Trophoblast cell (in vitro differentiated cells and primary cell): ENCODE data around the gene ENG.

Experiments used
- DNase-seq, 2 donors: peaks; one replicate each; pipeline ENCODE4 v3.0.0-alpha.2; 2016
- H2AFZ ChIP-seq: 2 replicates; pipeline ENCODE4 v1.6.1; 2013; ENCODE audit warnings: low read length, moderate library complexity, mild to moderate bottlenecking; ENCODE audit not compliant: insufficient read depth, poor library complexity
- H2AK5ac ChIP-seq: 2 replicates; pipeline ENCODE4 v1.6.1; 2013; ENCODE audit warnings: mild to moderate bottlenecking, low read length
- H2BK120ac ChIP-seq: 2 replicates; pipeline ENCODE4 v1.6.1; 2013; ENCODE audit warnings: low read length, mild to moderate bottlenecking, moderate library complexity; ENCODE audit not compliant: insufficient read depth, poor library complexity
- H2BK12ac ChIP-seq: 2 replicates; pipeline ENCODE4 v1.6.1; 2013; ENCODE audit warnings: mild to moderate bottlenecking, low read length, moderate library complexity
- H2BK5ac ChIP-seq: 2 replicates; pipeline ENCODE4 v1.6.1; 2013; ENCODE audit warnings: low read length, low read depth, moderate library complexity, mild to moderate bottlenecking; ENCODE audit not compliant: poor library complexity
- H3K14ac ChIP-seq: 2 replicates; pipeline ENCODE4 v1.6.1; 2013; ENCODE audit warnings: mild to moderate bottlenecking, low read length
- H3K18ac ChIP-seq: 2 replicates; pipeline ENCODE4 v1.6.1; 2013; ENCODE audit warnings: mild to moderate bottlenecking, low read length
- H3K23ac ChIP-seq: 2 replicates; pipeline ENCODE4 v1.6.1; 2013; ENCODE audit warnings: low read length
- H3K27ac ChIP-seq: 2 replicates; pipeline ENCODE4 v1.5.1; 2013; ENCODE audit warnings: low read depth, mild to moderate bottlenecking, inconsistent platforms, low read length, moderate library complexity
- H3K27me3 ChIP-seq: 2 replicates; pipeline ENCODE4 v1.6.1; 2013; ENCODE audit warnings: inconsistent platforms, mild to moderate bottlenecking, low read length, moderate library complexity; ENCODE audit not compliant: insufficient read depth
- H3K36me3 ChIP-seq, 2 experiments: 1 replicate in 1 of 2; 2 replicates in 1 of 2; pipeline ENCODE4 v1.6.1; 2013; ENCODE audit warnings: low read length in 2 of 2, mild to moderate bottlenecking in 2 of 2, moderate library complexity in 1 of 2; ENCODE audit not compliant: insufficient read depth in 2 of 2, control insufficient read depth in 1 of 2
- H3K4ac ChIP-seq: 2 replicates; pipeline ENCODE4 v1.6.1; 2013; ENCODE audit warnings: low read depth, mild to moderate bottlenecking, low read length, moderate library complexity
- H3K4me1 ChIP-seq, 2 experiments: 1 replicate in 1 of 2; 2 replicates in 1 of 2; pipeline ENCODE4 v1.6.1; 2013; ENCODE audit warnings: low read length in 2 of 2, mild to moderate bottlenecking in 2 of 2, moderate library complexity in 1 of 2; ENCODE audit not compliant: insufficient read depth in 2 of 2, control insufficient read depth in 1 of 2
- H3K4me2 ChIP-seq: 2 replicates; pipeline ENCODE4 v1.6.1; 2013; ENCODE audit warnings: inconsistent platforms, mild to moderate bottlenecking, low read length, moderate library complexity
- H3K4me3 ChIP-seq: 2 replicates; pipeline ENCODE4 v1.5.1; 2013; ENCODE audit warnings: mild to moderate bottlenecking, low read depth, low read length, inconsistent platforms
- H3K79me1 ChIP-seq: one replicate; pipeline ENCODE4 v1.6.1; 2013; ENCODE audit warnings: low read length
- H3K79me2 ChIP-seq: 2 replicates; pipeline ENCODE4 v1.6.1; 2013; ENCODE audit warnings: low read length, mild to moderate bottlenecking; ENCODE audit not compliant: control insufficient read depth, insufficient read depth, poor library complexity
- H3K9ac ChIP-seq: 2 replicates; pipeline ENCODE4 v1.6.1; 2013; ENCODE audit warnings: mild to moderate bottlenecking, low read length
- H3K9me3 ChIP-seq: 2 replicates; pipeline ENCODE4 v1.6.1; 2013; ENCODE audit warnings: low read depth, mild to moderate bottlenecking, control low read depth, inconsistent platforms, low read length; ENCODE audit not compliant: insufficient read depth
- H4K12ac ChIP-seq: 2 replicates; pipeline ENCODE4 v1.6.1; 2013; ENCODE audit warnings: low read depth, mild to moderate bottlenecking, low read length, moderate library complexity
- H4K8ac ChIP-seq: 2 replicates; pipeline ENCODE4 v1.6.1; 2013; ENCODE audit warnings: low read depth, mild to moderate bottlenecking, low read length, moderate library complexity
- H4K91ac ChIP-seq: one replicate; pipeline ENCODE4 v1.6.1; 2013; ENCODE audit warnings: low read depth, mild to moderate bottlenecking, low read length, moderate library complexity
- WGBS: extraction: QIAGEN DNeasy Blood & Tissue Kit; methylation state at CpG from one replicate; pipeline ENCODE4 v1.1.7; 2013; ENCODE audit warnings: missing lambda C conversion rate; ENCODE audit not compliant: insufficient read length, insufficient coverage; ENCODE audit errors: extremely low coverage; 5-methylcytosine and 5-hydroxymethylcytosine counted together

The ENG gene

DNA sequence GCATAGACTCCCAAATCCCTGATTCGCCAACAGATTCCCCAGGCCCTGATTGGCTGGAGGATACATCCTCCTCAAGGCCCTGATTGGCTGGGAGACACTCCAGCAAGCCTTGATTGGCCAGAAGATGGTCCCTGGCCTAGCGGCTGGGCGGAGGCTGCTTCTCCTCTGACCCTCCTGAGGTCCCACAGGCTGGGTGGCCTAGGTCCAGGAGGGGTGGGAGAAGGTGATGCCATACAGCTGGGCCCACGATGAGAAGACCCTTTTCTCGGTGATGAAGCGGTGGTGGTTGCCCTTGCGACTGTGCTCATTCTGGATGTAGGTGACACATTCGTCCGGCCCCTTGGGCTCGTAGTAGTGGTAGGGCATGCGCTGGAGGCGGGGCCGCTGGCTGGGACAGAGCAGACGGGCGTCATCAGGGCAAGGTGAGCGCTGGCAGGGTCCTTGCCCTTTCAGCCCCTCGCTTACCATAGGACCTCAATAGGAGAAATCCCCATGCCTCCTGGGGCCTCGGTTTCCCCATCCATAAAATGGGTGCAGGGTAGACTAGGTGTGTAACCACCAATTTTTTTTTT lies 32.0 kb upstream of the ENG start:
- WGBS = no CpG with 5 or more reads among the region's 18 CpGs
- no peak overlapping the region for H3K23ac ChIP-seq
- H3K4me1 ChIP-seq = no peaks in the 10 kb centered on the region
- H2BK12ac ChIP-seq = no peak overlapping the region
- DNase-seq = no peak
- no peak overlapping the region for H3K4me2 ChIP-seq
- H2BK5ac ChIP-seq = no peak overlapping the region
- no peak overlapping the region for H3K14ac ChIP-seq
- H3K36me3 ChIP-seq = peaks cover 20 to 25% of the 10 kb centered on the region in 2 experiments
- no peak overlapping the region for H2BK120ac ChIP-seq
- H3K79me1 ChIP-seq = no peaks in the 10 kb centered on the region
- no peak overlapping the region for H4K91ac ChIP-seq
- no peak overlapping the region for H2AK5ac ChIP-seq
- no peak overlapping the region for H3K4me3 ChIP-seq
- H3K27ac ChIP-seq = no peak overlapping the region
- H3K9ac ChIP-seq = no peak overlapping the region
- H3K9me3 ChIP-seq = peaks cover 1% of the 10 kb centered on the region
- H3K4ac ChIP-seq = no peak overlapping the region
- no peak overlapping the region for H3K18ac ChIP-seq
- H4K8ac ChIP-seq = no peak overlapping the region
- no peak overlapping the region for H2AFZ ChIP-seq
- H3K79me2 ChIP-seq = no peaks in the 10 kb centered on the region
- no peak overlapping the region for H4K12ac ChIP-seq
- no peaks in the 10 kb centered on the region for H3K27me3 ChIP-seq

- no peak overlapping the region for H3K18ac ChIP-seq
- no peak overlapping the region for H2AK5ac ChIP-seq
- no peak overlapping the region for H3K4me2 ChIP-seq
- no peak overlapping the region for H4K91ac ChIP-seq
- no peak overlapping the region for H4K8ac ChIP-seq
- no peak overlapping the region for H2BK120ac ChIP-seq
- no peak overlapping the region for H4K12ac ChIP-seq
- H3K4me1 ChIP-seq = no peaks in the 10 kb centered on the region
- no peak overlapping the region for H3K9ac ChIP-seq
- no peak overlapping the region for H3K23ac ChIP-seq
- H3K9me3 ChIP-seq = peaks cover 1% of the 10 kb centered on the region
- no peak overlapping the region for H3K4ac ChIP-seq
- H3K79me1 ChIP-seq = no peaks in the 10 kb centered on the region
- no peak overlapping the region for H3K27ac ChIP-seq
- H2BK5ac ChIP-seq = no peak overlapping the region
- no CpG with 5 or more reads among the region's 13 CpGs for WGBS
- no peak overlapping the region for H2AFZ ChIP-seq
- H3K36me3 ChIP-seq = peaks cover 19 to 24% of the 10 kb centered on the region in 2 experiments
- H3K14ac ChIP-seq = no peak overlapping the region
- H3K79me2 ChIP-seq = no peaks in the 10 kb centered on the region
- no peaks in the 10 kb centered on the region for H3K27me3 ChIP-seq
- H2BK12ac ChIP-seq = no peak overlapping the region
- no peak overlapping the region for H3K4me3 ChIP-seq
- no peak for DNase-seq
These were observed 31.2 kb upstream of the ENG start for GRCh38 chr9:127885508-127886281.

- Histone ChIP-seq H3K18ac (no peak overlapping the region), H3K4me3 (no peak overlapping the region), H2AK5ac (no peak overlapping the region), H3K4ac (no peak overlapping the region), H3K79me2 (no peaks in the 10 kb centered on the region), H3K4me2 (no peak overlapping the region), H2BK5ac (no peak overlapping the region), H2BK12ac (no peak overlapping the region), H3K79me1 (no peaks in the 10 kb centered on the region), H3K14ac (no peak overlapping the region), H3K36me3 (peaks cover 12 to 17% of the 10 kb centered on the region in 2 experiments), H3K9ac (no peak overlapping the region), H3K4me1 (no peaks in the 10 kb centered on the region), H3K27ac (no peak overlapping the region), H4K8ac (no peak overlapping the region), H2BK120ac (no peak overlapping the region), H4K12ac (no peak overlapping the region), H4K91ac (no peak overlapping the region), H3K27me3 (no peaks in the 10 kb centered on the region), H3K23ac (no peak overlapping the region), H2AFZ (no peak overlapping the region), H3K9me3 (peaks cover 1% of the 10 kb centered on the region)
- no peak for DNase-seq
- no CpG with 5 or more reads among the region's 15 CpGs for WGBS
These were observed 30.6 kb upstream of the ENG start for GRCh38 chr9:127884976-127885490.

DNA sequence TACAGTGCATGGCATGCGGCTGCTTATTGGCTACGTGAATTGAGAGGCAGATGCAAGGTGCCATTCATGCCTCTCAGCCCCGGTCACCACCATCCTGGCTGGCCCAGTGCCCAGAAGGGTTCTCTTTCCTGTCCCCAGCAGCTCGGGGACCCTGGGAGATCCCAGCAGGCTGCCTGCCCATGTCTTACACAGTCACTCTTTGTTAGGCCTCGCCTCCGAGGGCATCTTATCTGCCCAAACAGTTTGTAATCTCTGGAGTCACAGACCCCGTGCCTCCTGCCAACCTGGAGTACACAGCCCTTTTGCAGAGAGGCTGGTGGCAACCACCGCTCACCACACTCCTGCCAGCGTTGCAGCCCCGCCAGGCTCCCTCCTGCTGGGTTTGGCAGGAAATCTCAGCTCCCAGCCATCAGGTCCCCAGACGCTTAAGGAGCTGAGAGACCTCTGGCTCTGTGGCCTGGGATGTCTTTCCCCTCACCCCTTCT lies 30.0 kb upstream of the ENG start:
- no peak overlapping the region for H2BK12ac ChIP-seq
- no peak overlapping the region for H2BK120ac ChIP-seq
- H3K27ac ChIP-seq = no peak overlapping the region
- no peaks in the 10 kb centered on the region for H3K4me1 ChIP-seq
- H3K27me3 ChIP-seq = no peaks in the 10 kb centered on the region
- WGBS = no CpG with 5 or more reads among the region's 11 CpGs
- no peaks in the 10 kb centered on the region for H3K79me2 ChIP-seq
- no peak overlapping the region for H2BK5ac ChIP-seq
- no peak overlapping the region for H2AFZ ChIP-seq
- H3K18ac ChIP-seq = no peak overlapping the region
- H4K12ac ChIP-seq = no peak overlapping the region
- no peak overlapping the region for H3K14ac ChIP-seq
- no peak overlapping the region for H3K4ac ChIP-seq
- H3K9ac ChIP-seq = no peak overlapping the region
- H3K23ac ChIP-seq = no peak overlapping the region
- no peaks in the 10 kb centered on the region for H3K79me1 ChIP-seq
- no peak overlapping the region for H4K8ac ChIP-seq
- H4K91ac ChIP-seq = no peak overlapping the region
- no peak overlapping the region for H2AK5ac ChIP-seq
- no peak overlapping the region for H3K4me3 ChIP-seq
- H3K36me3 ChIP-seq = peaks cover 12 to 14% of the 10 kb centered on the region in 2 experiments
- DNase-seq = no peak
- peaks cover 1% of the 10 kb centered on the region for H3K9me3 ChIP-seq
- no peak overlapping the region for H3K4me2 ChIP-seq
